Measurements from ENCODE around the gene WDR44.

- TF ChIP-seq CTCF (IDR thresholded peaks at IDR 0.05) (no peak), POLR2A (IDR thresholded peaks at IDR 0.05) (no peak), EP300 (IDR thresholded peaks at IDR 0.05) (no peak)
Observed at GRCh38 chrX:118355225-118355920, 9.5 kb downstream of the WDR44 start.
